HG02610 (cell line): ENCODE measurements around the gene BLTP3A.

ENCODE experiments used
- ATAC-seq: cut with Tn5 transposase; IDR thresholded peaks from one replicate; pipeline ENCODE4 v1.9.1; 2021; ENCODE audit warnings: mild to moderate bottlenecking, moderate library complexity; ENCODE audit not compliant: unreplicated experiment

BLTP3A gene

GRCh38 chr6:34829137-34829536 is 37.3 kb downstream of the BLTP3A start:
- ATAC-seq: no peak

GRCh38 chr6:34832942-34833341 is 41.1 kb downstream of the BLTP3A start:
- ATAC-seq: no peak

DNA sequence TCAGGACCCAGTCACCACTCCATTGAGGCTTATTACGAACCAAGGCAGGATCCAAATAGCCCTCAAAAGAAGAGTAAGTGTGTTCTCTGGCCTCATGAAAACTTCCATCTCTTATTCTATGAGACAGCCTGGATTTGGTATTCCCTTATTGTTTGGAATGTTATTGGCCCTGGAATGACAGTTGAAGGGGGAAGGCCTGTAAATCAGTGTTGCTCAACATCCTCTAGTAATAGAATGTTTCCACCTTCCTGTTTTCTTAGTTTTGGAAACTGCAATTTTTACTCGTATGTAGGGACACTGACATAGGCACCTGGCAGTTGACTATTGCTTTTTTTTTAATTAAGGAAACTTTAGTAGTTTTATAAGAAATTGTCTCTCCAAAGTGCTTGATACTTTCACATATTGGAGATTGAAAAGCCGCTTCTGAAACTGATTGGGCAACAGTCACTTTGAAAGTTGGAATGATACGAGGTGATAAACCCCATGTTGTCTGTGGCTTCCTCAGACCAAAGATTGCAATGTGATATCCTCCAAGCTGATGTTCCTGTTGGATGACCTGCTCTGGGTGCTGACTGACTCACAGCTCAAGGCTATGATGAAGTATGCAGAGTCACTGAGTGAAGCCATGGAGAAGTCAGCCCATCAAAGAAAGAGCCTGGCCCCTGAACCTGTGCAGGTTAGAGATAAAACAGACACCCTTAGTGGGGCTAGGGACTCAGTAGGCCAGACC is 43.1 kb downstream of the BLTP3A start:
- ATAC-seq: no peak

DNA sequence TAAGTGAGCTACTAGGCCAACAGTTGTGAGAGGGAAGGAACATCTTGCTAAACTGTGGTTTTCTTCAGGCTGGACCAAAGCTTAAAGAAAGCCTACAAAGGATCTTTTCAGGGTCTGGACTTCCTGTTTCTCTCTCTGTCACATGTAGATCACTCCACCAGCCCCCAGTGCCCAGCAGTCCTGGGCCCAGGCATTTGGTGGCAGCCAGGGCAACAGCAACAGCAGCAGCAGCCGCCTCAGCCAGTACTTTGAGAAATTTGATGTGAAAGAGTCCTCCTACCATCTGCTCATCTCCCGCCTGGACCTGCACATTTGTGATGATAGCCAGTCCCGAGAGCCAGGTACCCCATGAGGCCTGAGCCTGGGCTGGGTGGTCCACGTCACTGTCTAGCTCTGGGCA is 44.1 kb downstream of the BLTP3A start:
- ATAC-seq: no peak

DNA sequence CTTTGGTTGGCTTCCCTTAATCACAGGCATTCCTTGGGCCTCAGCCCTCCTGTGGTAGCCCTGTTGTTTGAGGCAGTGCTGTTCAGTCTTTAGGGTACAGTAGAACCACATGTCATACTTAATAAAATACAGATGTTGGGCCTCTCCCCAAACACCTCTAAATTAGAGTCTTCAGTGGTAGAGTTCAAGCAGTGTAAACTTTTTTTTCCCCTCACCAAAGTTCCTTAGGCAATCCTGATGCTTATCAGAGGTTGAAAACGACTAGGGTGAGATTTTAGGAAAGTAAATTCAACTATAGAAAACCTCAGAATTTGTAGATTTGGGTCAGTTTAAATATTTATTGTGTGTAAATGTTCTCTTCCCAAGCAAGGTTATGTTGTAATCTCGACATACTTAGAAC is 44.6 kb downstream of the BLTP3A start:
- ATAC-seq: no peak

DNA sequence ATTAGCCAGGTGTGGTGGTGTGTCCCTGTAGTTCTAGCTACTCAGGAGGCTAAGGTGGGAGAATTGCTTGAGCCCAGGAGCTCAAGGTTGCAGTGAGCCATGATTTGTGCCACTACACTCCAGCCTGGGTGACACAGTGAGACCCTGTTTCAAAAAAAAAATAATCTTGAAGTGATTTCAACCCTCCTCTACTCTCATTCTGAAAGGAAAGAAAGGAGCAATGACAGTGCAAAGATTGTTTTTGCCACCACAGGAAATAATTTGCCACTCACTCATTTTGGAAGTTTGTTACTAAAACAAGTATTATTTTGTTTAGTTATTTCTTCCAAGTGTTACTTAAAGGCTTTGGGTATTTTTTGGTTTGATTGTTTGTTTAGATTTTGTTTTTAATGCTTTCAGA is 45.6 kb downstream of the BLTP3A start:
- no peak for ATAC-seq

- no peak for ATAC-seq
These were observed 47.9 kb downstream of the BLTP3A start for GRCh38 chr6:34839666-34840352.
